ENCODE measurements around the gene CCDC170.

The CCDC170 gene

GRCh38 chr6:151482290-151482689 is 11.5 kb upstream of the CCDC170 start:
- H3K9me3 ChIP-seq (ENCODE audit: low read depth, low read length), result no peaks in the 10 kb centered on the region
- no peaks in the 10 kb centered on the region for H3K36me3 ChIP-seq (ENCODE audit: insufficient read depth, low read length)
- no peak for DNase-seq (ENCODE audit: low read depth, low spot score)
- H3K4me3 ChIP-seq, result no peak overlapping the region
- no peak for TF ChIP-seq EZH2 (IDR thresholded peaks at IDR 0.05)
- no peak for TF ChIP-seq POLR2AphosphoS5 (IDR thresholded peaks at IDR 0.05; ENCODE audit: borderline replicate concordance, low read depth, low read length)
- TF ChIP-seq FOXP2 (optimal IDR thresholded peaks at IDR 0.05; ENCODE audit: control extremely low read depth, extremely low read length, insufficient read depth), result no peak
- no peak overlapping the region for H3K9ac ChIP-seq (ENCODE audit: insufficient read length)
- H3K27ac ChIP-seq, result peak overlapping the region; percentile 61; the same call in 1 of the 2 replicates

GRCh38 chr6:151483994-151484393 is 9.8 kb upstream of the CCDC170 start:
- TF ChIP-seq EZH2 (IDR thresholded peaks at IDR 0.05) (no peak), FOXP2 (optimal IDR thresholded peaks at IDR 0.05; ENCODE audit: control extremely low read depth, extremely low read length, insufficient read depth) (no peak), POLR2AphosphoS5 (IDR thresholded peaks at IDR 0.05; ENCODE audit: borderline replicate concordance, low read depth, low read length) (no peak; the same call in 1 of the 2 replicates)
- peak; percentile 59 for DNase-seq (ENCODE audit: low read depth, low spot score)
- Histone ChIP-seq H3K4me3 (no peak overlapping the region), H3K27ac (no peak overlapping the region), H3K9me3 (ENCODE audit: low read depth, low read length) (no peaks in the 10 kb centered on the region), H3K36me3 (ENCODE audit: insufficient read depth, low read length) (no peaks in the 10 kb centered on the region), H3K9ac (ENCODE audit: insufficient read length) (no peak overlapping the region)

- Histone ChIP-seq H3K36me3 (ENCODE audit: insufficient read depth, low read length) (no peaks in the 10 kb centered on the region), H3K27ac (no peak overlapping the region), H3K4me3 (no peak overlapping the region), H3K9me3 (ENCODE audit: low read depth, low read length) (no peaks in the 10 kb centered on the region), H3K9ac (ENCODE audit: insufficient read length) (no peak overlapping the region)
- no peak for DNase-seq (ENCODE audit: low read depth, low spot score)
- TF ChIP-seq POLR2AphosphoS5 (IDR thresholded peaks at IDR 0.05; ENCODE audit: borderline replicate concordance, low read depth, low read length) (no peak), EZH2 (IDR thresholded peaks at IDR 0.05) (no peak), FOXP2 (optimal IDR thresholded peaks at IDR 0.05; ENCODE audit: control extremely low read depth, extremely low read length, insufficient read depth) (no peak)
These were observed 5.6 kb upstream of the CCDC170 start for GRCh38 chr6:151488226-151488625.

- DNase-seq (ENCODE audit: low read depth, low spot score), result no peak
- Histone ChIP-seq H3K4me3 (no peak overlapping the region), H3K36me3 (ENCODE audit: insufficient read depth, low read length) (no peaks in the 10 kb centered on the region)
These were observed 2.8 kb upstream of the CCDC170 start for GRCh38 chr6:151490996-151491395.

GRCh38 chr6:151493161-151493803 is 535 bp upstream of the CCDC170 start:
- TF ChIP-seq FOXP2 (optimal IDR thresholded peaks at IDR 0.05; ENCODE audit: control extremely low read depth, extremely low read length, insufficient read depth), result no peak
- TF ChIP-seq EZH2 (IDR thresholded peaks at IDR 0.05), result no peak
- TF ChIP-seq POLR2AphosphoS5 (IDR thresholded peaks at IDR 0.05; ENCODE audit: borderline replicate concordance, low read depth, low read length), result no peak
- H3K9ac ChIP-seq (ENCODE audit: insufficient read length), result no peak overlapping the region
- no peak overlapping the region for H3K27ac ChIP-seq
- peak overlapping the region; percentile 48 for H3K4me3 ChIP-seq
- H3K9me3 ChIP-seq (ENCODE audit: low read depth, low read length), result no peaks in the 10 kb centered on the region
- no peaks in the 10 kb centered on the region for H3K36me3 ChIP-seq (ENCODE audit: insufficient read depth, low read length)
- no peak for DNase-seq (ENCODE audit: low read depth, low spot score)

More at GRCh38 chr6:151490996-151491395, 2.8 kb upstream of the CCDC170 start:
- no peak for TF ChIP-seq EZH2 (IDR thresholded peaks at IDR 0.05)
- no peak for TF ChIP-seq FOXP2 (optimal IDR thresholded peaks at IDR 0.05; ENCODE audit: control extremely low read depth, extremely low read length, insufficient read depth)
- TF ChIP-seq POLR2AphosphoS5 (IDR thresholded peaks at IDR 0.05; ENCODE audit: borderline replicate concordance, low read depth, low read length), result no peak
- Histone ChIP-seq H3K9ac (ENCODE audit: insufficient read length) (no peak overlapping the region), H3K27ac (no peak overlapping the region), H3K9me3 (ENCODE audit: low read depth, low read length) (no peaks in the 10 kb centered on the region)

GRCh38 chr6:151494235-151494935 is 568 bp downstream of the CCDC170 start:
- Histone ChIP-seq H3K27ac (no peak overlapping the region), H3K36me3 (ENCODE audit: insufficient read depth, low read length) (no peaks in the 10 kb centered on the region), H3K9ac (ENCODE audit: insufficient read length) (no peak overlapping the region), H3K4me3 (peak overlapping the region; percentile 48), H3K9me3 (ENCODE audit: low read depth, low read length) (no peaks in the 10 kb centered on the region)
- TF ChIP-seq EZH2 (IDR thresholded peaks at IDR 0.05) (no peak), POLR2AphosphoS5 (IDR thresholded peaks at IDR 0.05; ENCODE audit: borderline replicate concordance, low read depth, low read length) (no peak), FOXP2 (optimal IDR thresholded peaks at IDR 0.05; ENCODE audit: control extremely low read depth, extremely low read length, insufficient read depth) (no peak)
- no peak for DNase-seq (ENCODE audit: low read depth, low spot score)

GRCh38 chr6:151494936-151495320 is 1.1 kb downstream of the CCDC170 start:
- H3K27ac ChIP-seq, result no peak overlapping the region
- no peak overlapping the region for H3K9ac ChIP-seq (ENCODE audit: insufficient read length)
- H3K4me3 ChIP-seq, result no peak overlapping the region
- H3K9me3 ChIP-seq (ENCODE audit: low read depth, low read length), result no peaks in the 10 kb centered on the region
- TF ChIP-seq POLR2AphosphoS5 (IDR thresholded peaks at IDR 0.05; ENCODE audit: borderline replicate concordance, low read depth, low read length) (no peak), FOXP2 (optimal IDR thresholded peaks at IDR 0.05; ENCODE audit: control extremely low read depth, extremely low read length, insufficient read depth) (no peak)
- DNase-seq (ENCODE audit: low read depth, low spot score), result no peak
- H3K36me3 ChIP-seq (ENCODE audit: insufficient read depth, low read length), result no peaks in the 10 kb centered on the region

- TF ChIP-seq FOXP2 (optimal IDR thresholded peaks at IDR 0.05; ENCODE audit: control extremely low read depth, extremely low read length, insufficient read depth) (no peak), EZH2 (IDR thresholded peaks at IDR 0.05) (no peak), POLR2AphosphoS5 (IDR thresholded peaks at IDR 0.05; ENCODE audit: borderline replicate concordance, low read depth, low read length) (no peak)
- no peaks in the 10 kb centered on the region for H3K9me3 ChIP-seq (ENCODE audit: low read depth, low read length)
- H3K9ac ChIP-seq (ENCODE audit: insufficient read length), result no peak overlapping the region
- no peak overlapping the region for H3K4me3 ChIP-seq
- H3K36me3 ChIP-seq (ENCODE audit: insufficient read depth, low read length), result no peaks in the 10 kb centered on the region
- DNase-seq (ENCODE audit: low read depth, low spot score), result no peak
- H3K27ac ChIP-seq, result no peak overlapping the region
These were observed 1.6 kb downstream of the CCDC170 start for GRCh38 chr6:151495380-151495779.
